HFFc6 (cell line): ENCODE measurements around the gene RBM24. TPM values are rescaled to one million over a fixed set of nuclear protein-coding genes. Genes with fewer than 3 reads are reported as not detected.
A peak's percentile ranks its signal among the peaks of the same experiment; 100 is the strongest.

Experiments
- DNase-seq: peaks from one replicate; pipeline ENCODE4 v3.0.0-alpha.2; 2018
- H3K27ac Mint-ChIP-seq: 2 replicates; pipeline ENCODE4 v1.8.0; 2020; ENCODE audit warnings: mild to moderate bottlenecking, mixed read lengths
- H3K27me3 Mint-ChIP-seq: 2 replicates; pipeline ENCODE4 v1.8.0; 2021; ENCODE audit warnings: mild to moderate bottlenecking, moderate library complexity, mixed read lengths; ENCODE audit not compliant: insufficient read depth
- H3K36me3 Mint-ChIP-seq: 2 replicates; pipeline ENCODE4 v1.8.0; 2021; ENCODE audit warnings: low read depth, mixed read lengths
- H3K4me1 Mint-ChIP-seq: 2 replicates; pipeline ENCODE4 v1.8.0; 2020; ENCODE audit warnings: low read depth, mixed read lengths
- H3K4me3 Mint-ChIP-seq: 2 replicates; pipeline ENCODE4 v1.8.0; 2020; ENCODE audit warnings: mild to moderate bottlenecking, moderate library complexity, mixed read lengths
- H3K9me3 Mint-ChIP-seq: 2 replicates; pipeline ENCODE4 v1.8.0; 2020; ENCODE audit warnings: mild to moderate bottlenecking, mixed read lengths
- CTCF ChIP-seq: fragments of 200-600 bp; sonication (generic); IDR thresholded peaks from 2 replicates; pipeline ENCODE4 v1.5.0; 2021; ENCODE audit warnings: antibody characterized with exemption, mild to moderate bottlenecking
- long read RNA-seq: library from polyadenylated mRNA; unstranded; transcript quantifications from one replicate; pipeline ENCODE4 v2.0.0, GENCODE V29; 2019
- total RNA-seq, 6 experiments: library from RNA; stranded (reverse); fragmentation: NEBNext Ultra II Directional; extraction: Animal tissue kit (Norgen Biotek cat#: 25700); gene quantifications; 2 replicates in 1 of 6; 3 replicates in 5 of 6; pipeline ENCODE4 v1.2.3, GENCODE V29; 2021

The RBM24 gene
- 10 to 100 TPM; 24.1 to 35.9 (median 33.3) TPM for total RNA-seq
- long read RNA-seq, transcript RBM24-202 (4 exons, 2,703 nt), result major isoform, 9 of 20 reads
- long read RNA-seq, partial matches to known transcripts, result 9 of 20 reads
- long read RNA-seq, other reads (novel, unspliced or antisense), result 1 of 20 reads

- H3K9me3 Mint-ChIP-seq, result no peaks in the 10 kb centered on the region
- H3K4me3 Mint-ChIP-seq, result peak within 1 kb of the TSS; percentile 98
- peaks cover 35% of the 10 kb centered on the region for H3K36me3 Mint-ChIP-seq
- TF ChIP-seq CTCF, result peak; percentile 65
- peak; percentile 75 for DNase-seq
- peak within 1 kb of the TSS; percentile 95 for H3K27ac Mint-ChIP-seq
- peaks cover 76% of the 10 kb centered on the region for H3K4me1 Mint-ChIP-seq
- H3K27me3 Mint-ChIP-seq, result no peaks in the 10 kb centered on the region; the same call in none of the 2 replicates
Measured at GRCh38 chr6:17281100-17281496, at the start of gene RBM24. Gene RBM24, plus strand, starts transcription at chr6:17281361. Its CDS starts 221 bp downstream, at chr6:17281582.

GRCh38 chr6:17233531-17233930 is 47.6 kb upstream of the RBM24 start:
- DNase-seq, result peak; percentile 25
- Mint-ChIP-seq H3K27ac (no peak overlapping the region), H3K9me3 (peaks cover 12% of the 10 kb centered on the region), H3K36me3 (peaks cover 12% of the 10 kb centered on the region), H3K4me3 (no peak overlapping the region), H3K4me1 (peaks cover 20% of the 10 kb centered on the region), H3K27me3 (no peaks in the 10 kb centered on the region; the same call in 1 of the 2 replicates)
- TF ChIP-seq CTCF, result no peak

GRCh38 chr6:17237246-17237645 is 43.9 kb upstream of the RBM24 start:
- no peak for DNase-seq

GRCh38 chr6:17239260-17239659 is 41.9 kb upstream of the RBM24 start:
- DNase-seq, result no peak
- no peak for TF ChIP-seq CTCF
- Mint-ChIP-seq H3K36me3 (0 out of 2 replicates have a peak, but pooled peaks cover 11% of the 10 kb centered on the region), H3K4me3 (no peak overlapping the region), H3K9me3 (peaks cover 9% of the 10 kb centered on the region), H3K27me3 (no peaks in the 10 kb centered on the region; the same call in 1 of the 2 replicates), H3K27ac (no peak overlapping the region), H3K4me1 (peaks cover 13% of the 10 kb centered on the region)

More at GRCh38 chr6:17237246-17237645, 43.9 kb upstream of the RBM24 start:
- peaks cover 16% of the 10 kb centered on the region for H3K9me3 Mint-ChIP-seq
- TF ChIP-seq CTCF, result no peak
- H3K4me1 Mint-ChIP-seq, result peaks cover 16% of the 10 kb centered on the region
- no peaks in the 10 kb centered on the region; the same call in 1 of the 2 replicates for H3K27me3 Mint-ChIP-seq
- peaks cover 18% of the 10 kb centered on the region for H3K36me3 Mint-ChIP-seq
- H3K27ac Mint-ChIP-seq, result no peak overlapping the region
- no peak overlapping the region for H3K4me3 Mint-ChIP-seq

- no peak overlapping the region for H3K27ac Mint-ChIP-seq
- H3K4me3 Mint-ChIP-seq, result no peak overlapping the region
- DNase-seq, result no peak
- H3K9me3 Mint-ChIP-seq, result peaks cover 16% of the 10 kb centered on the region
- H3K36me3 Mint-ChIP-seq, result 0 out of 2 replicates have a peak, but pooled peaks cover 11% of the 10 kb centered on the region
- H3K27me3 Mint-ChIP-seq, result no peaks in the 10 kb centered on the region; the same call in 1 of the 2 replicates
- peaks cover 6% of the 10 kb centered on the region; the same call in 1 of the 2 replicates for H3K4me1 Mint-ChIP-seq
- no peak for TF ChIP-seq CTCF
Measured at GRCh38 chr6:17240803-17241500, 40.2 kb upstream of the RBM24 start.
